Ishikawa (cell line): ENCODE measurements around the gene NPHP4.

ENCODE experiments used
- RAD21 ChIP-seq: IDR thresholded peaks from 2 replicates; pipeline ENCODE4 v1.6.1; 2012; ENCODE audit warnings: low read depth
- TAF1 ChIP-seq: IDR thresholded peaks from 2 replicates; pipeline ENCODE4 v1.6.1; 2012; ENCODE audit warnings: low read depth, mild to moderate bottlenecking
- TF ChIP-seq, protein P1 (sequence below): IDR thresholded peaks from 2 replicates; pipeline ENCODE4 v1.6.1; 2012; ENCODE audit warnings: low read depth, mild to moderate bottlenecking

DNA sequence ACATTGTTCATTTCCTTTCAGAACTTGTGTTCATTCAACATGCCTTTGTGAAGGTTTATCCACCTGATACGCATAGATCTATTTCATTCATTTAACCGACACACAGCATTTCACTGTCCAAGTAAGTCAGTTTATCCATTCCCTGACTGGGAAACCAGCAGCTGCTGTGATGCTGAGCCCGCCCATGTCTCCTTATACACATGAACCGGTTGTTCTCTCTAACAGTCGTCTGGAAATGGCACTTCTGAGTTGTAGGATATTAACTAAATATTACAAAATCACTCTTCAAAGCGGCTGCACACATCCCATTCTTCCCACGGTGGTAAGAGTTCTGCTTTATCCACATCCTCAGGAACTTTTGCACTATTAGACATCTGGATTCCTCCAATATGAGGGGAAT is 71.1 kb downstream of the NPHP4 start:
- TF ChIP-seq RAD21 (no peak), TAF1 (no peak)
- TF ChIP-seq, protein P1, sequence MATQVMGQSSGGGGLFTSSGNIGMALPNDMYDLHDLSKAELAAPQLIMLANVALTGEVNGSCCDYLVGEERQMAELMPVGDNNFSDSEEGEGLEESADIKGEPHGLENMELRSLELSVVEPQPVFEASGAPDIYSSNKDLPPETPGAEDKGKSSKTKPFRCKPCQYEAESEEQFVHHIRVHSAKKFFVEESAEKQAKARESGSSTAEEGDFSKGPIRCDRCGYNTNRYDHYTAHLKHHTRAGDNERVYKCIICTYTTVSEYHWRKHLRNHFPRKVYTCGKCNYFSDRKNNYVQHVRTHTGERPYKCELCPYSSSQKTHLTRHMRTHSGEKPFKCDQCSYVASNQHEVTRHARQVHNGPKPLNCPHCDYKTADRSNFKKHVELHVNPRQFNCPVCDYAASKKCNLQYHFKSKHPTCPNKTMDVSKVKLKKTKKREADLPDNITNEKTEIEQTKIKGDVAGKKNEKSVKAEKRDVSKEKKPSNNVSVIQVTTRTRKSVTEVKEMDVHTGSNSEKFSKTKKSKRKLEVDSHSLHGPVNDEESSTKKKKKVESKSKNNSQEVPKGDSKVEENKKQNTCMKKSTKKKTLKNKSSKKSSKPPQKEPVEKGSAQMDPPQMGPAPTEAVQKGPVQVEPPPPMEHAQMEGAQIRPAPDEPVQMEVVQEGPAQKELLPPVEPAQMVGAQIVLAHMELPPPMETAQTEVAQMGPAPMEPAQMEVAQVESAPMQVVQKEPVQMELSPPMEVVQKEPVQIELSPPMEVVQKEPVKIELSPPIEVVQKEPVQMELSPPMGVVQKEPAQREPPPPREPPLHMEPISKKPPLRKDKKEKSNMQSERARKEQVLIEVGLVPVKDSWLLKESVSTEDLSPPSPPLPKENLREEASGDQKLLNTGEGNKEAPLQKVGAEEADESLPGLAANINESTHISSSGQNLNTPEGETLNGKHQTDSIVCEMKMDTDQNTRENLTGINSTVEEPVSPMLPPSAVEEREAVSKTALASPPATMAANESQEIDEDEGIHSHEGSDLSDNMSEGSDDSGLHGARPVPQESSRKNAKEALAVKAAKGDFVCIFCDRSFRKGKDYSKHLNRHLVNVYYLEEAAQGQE = no peak
